HEK293 (cell line): ENCODE results near the gene TNIK.

ENCODE experiments used
- TCF7L2 ChIP-seq: IDR thresholded peaks from 2 replicates; pipeline ENCODE4 v1.6.1; 2011; ENCODE audit warnings: low read depth, mild to moderate bottlenecking, inconsistent platforms, low read length, moderate library complexity, borderline replicate concordance
- TF ChIP-seq, protein P1 (sequence below): fragments of 450-650 bp; formaldehyde crosslinking; IDR thresholded peaks from 2 replicates; pipeline ENCODE4 v1.5.1; 2016; ENCODE audit warnings: missing biosample characterization, missing genetic modification characterization

DNA sequence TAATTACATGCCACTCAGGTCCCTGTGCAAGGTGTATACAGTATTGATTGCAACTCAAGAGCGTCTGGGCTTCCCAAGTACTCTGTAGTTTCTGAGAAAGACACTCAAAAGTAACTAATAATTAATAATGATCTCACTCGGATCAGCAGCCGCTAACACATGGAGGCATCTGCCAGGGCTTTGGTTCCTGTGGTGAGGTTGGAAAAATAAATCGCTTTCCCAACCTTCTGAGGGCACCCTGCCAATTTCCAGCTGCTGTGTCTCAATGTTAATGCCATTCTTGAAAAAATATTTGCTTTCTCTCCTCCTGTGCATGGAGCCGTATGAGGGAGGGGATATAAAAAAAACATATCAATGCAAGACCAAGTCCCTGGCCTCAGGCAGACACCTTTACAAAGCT is 317.2 kb downstream of the TNIK start:
- TF ChIP-seq, protein P1, sequence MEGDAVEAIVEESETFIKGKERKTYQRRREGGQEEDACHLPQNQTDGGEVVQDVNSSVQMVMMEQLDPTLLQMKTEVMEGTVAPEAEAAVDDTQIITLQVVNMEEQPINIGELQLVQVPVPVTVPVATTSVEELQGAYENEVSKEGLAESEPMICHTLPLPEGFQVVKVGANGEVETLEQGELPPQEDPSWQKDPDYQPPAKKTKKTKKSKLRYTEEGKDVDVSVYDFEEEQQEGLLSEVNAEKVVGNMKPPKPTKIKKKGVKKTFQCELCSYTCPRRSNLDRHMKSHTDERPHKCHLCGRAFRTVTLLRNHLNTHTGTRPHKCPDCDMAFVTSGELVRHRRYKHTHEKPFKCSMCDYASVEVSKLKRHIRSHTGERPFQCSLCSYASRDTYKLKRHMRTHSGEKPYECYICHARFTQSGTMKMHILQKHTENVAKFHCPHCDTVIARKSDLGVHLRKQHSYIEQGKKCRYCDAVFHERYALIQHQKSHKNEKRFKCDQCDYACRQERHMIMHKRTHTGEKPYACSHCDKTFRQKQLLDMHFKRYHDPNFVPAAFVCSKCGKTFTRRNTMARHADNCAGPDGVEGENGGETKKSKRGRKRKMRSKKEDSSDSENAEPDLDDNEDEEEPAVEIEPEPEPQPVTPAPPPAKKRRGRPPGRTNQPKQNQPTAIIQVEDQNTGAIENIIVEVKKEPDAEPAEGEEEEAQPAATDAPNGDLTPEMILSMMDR (tag by site-specific recombination): no peak
- no peak for TF ChIP-seq TCF7L2
